Endothelial cell of umbilical vein (primary cell): ENCODE results near the gene TRMT44.

Experiments used
- EZH2 ChIP-seq: IDR thresholded peaks from 2 replicates; pipeline ENCODE4 v1.6.1; 2012; ENCODE audit warnings: borderline replicate concordance, low read depth, mild to moderate bottlenecking, moderate library complexity, low read length, inconsistent platforms; ENCODE audit not compliant: severe bottlenecking
- POLR2A ChIP-seq: IDR thresholded peaks from 2 replicates; pipeline ENCODE4 v1.6.1; 2012; ENCODE audit warnings: low read depth, mild to moderate bottlenecking, control low read depth, low read length
- POLR2AphosphoS5 ChIP-seq: IDR thresholded peaks from 2 replicates; pipeline ENCODE4 v1.6.1; 2012; ENCODE audit warnings: low read depth, mild to moderate bottlenecking, control low read depth, low read length, moderate library complexity; ENCODE audit not compliant: insufficient read depth
- TF ChIP-seq, protein P1 (sequence below), 2 donors: IDR thresholded peaks; 1 replicate in 1 of 2; 2 replicates in 1 of 2; pipeline ENCODE4 v1.5.1; 2011; ENCODE audit warnings: low read length in 2 of 2, mild to moderate bottlenecking in 2 of 2, moderate library complexity in 2 of 2, control low read depth in 1 of 2, inconsistent platforms in 1 of 2, low read depth in 1 of 2; ENCODE audit not compliant: insufficient read depth in 1 of 2; ENCODE audit errors: extremely low read depth in 1 of 2

DNA sequence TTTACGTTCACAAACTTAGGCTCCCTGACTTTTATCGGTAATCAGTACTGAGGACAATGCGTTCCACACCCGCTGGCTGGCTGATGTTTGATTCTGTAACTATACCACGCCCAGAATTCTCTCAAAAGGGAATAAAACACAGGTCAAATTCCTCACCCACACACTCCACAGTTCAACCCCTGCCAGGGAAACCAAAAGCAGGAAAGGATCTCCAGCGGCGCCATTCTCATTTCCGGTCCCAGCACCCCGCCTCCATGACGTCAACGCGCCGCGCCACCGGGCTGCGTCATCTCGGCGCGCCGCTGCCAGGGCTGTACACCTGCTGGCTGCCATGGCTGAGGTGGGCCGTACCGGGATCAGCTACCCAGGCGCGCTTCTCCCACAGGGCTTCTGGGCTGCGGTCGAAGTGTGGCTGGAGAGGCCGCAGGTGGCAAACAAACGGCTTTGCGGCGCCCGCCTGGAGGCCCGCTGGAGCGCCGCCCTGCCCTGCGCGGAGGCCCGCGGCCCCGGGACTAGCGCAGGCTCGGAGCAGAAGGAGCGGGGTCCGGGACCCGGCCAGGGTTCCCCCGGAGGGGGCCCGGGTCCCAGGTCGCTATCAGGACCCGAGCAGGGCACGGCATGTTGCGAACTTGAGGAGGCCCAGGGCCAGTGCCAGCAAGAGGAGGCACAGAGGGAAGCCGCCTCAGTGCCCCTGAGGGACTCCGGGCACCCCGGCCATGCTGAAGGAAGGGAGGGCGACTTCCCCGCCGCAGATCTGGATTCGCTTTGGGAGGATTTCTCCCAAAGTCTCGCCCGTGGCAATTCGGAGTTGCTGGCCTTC lies at the start of gene TRMT44, which contains the start of gene ACOX3:
- TF ChIP-seq EZH2 (no peak), POLR2AphosphoS5 (peak; percentile 91), POLR2A (peak; percentile 77)
- TF ChIP-seq, protein P1, sequence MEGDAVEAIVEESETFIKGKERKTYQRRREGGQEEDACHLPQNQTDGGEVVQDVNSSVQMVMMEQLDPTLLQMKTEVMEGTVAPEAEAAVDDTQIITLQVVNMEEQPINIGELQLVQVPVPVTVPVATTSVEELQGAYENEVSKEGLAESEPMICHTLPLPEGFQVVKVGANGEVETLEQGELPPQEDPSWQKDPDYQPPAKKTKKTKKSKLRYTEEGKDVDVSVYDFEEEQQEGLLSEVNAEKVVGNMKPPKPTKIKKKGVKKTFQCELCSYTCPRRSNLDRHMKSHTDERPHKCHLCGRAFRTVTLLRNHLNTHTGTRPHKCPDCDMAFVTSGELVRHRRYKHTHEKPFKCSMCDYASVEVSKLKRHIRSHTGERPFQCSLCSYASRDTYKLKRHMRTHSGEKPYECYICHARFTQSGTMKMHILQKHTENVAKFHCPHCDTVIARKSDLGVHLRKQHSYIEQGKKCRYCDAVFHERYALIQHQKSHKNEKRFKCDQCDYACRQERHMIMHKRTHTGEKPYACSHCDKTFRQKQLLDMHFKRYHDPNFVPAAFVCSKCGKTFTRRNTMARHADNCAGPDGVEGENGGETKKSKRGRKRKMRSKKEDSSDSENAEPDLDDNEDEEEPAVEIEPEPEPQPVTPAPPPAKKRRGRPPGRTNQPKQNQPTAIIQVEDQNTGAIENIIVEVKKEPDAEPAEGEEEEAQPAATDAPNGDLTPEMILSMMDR (IDR thresholded peaks at IDR 0.05; ENCODE audit: extremely low read depth in 1 of 2, insufficient read depth in 1 of 2, low read depth in 1 of 2, low read length in 2 of 2) = no peak
